Memory B cell (primary cell): ENCODE data around the gene TMEM45A.
"Not testable (repeated sequence)": the region's sequence is repeated elsewhere in the genome, so short reads cannot be mapped to it uniquely, and the experiment has no call there.

Experiments
- ATAC-seq: fragments of 150-1000 bp; cut with Tn5 transposase; 2 replicates; pipeline ENCODE4 v1.10.0; 2021; ENCODE audit warnings: low read depth, mild to moderate bottlenecking, moderate library complexity
- DNase-seq, 2 donors: peaks; one replicate each; pipeline ENCODE4 v3.0.0; 2022; ENCODE audit warnings: low spot score in 2 of 2
- H3K27ac Mint-ChIP-seq: one replicate; pipeline ENCODE4 v1.8.0; 2022; ENCODE audit warnings: mild to moderate bottlenecking, moderate library complexity, mixed read lengths
- H3K27me3 Mint-ChIP-seq: one replicate; pipeline ENCODE4 v1.8.0; 2022; ENCODE audit warnings: mixed read lengths
- H3K36me3 Mint-ChIP-seq: one replicate; pipeline ENCODE4 v1.8.0; 2022; ENCODE audit warnings: mild to moderate bottlenecking, mixed read lengths
- H3K4me1 Mint-ChIP-seq: one replicate; pipeline ENCODE4 v1.8.0; 2022; ENCODE audit warnings: mixed read lengths
- H3K4me3 Mint-ChIP-seq: one replicate; pipeline ENCODE4 v1.8.0; 2022; ENCODE audit warnings: mild to moderate bottlenecking, moderate library complexity, mixed read lengths
- H3K9me3 Mint-ChIP-seq: one replicate; pipeline ENCODE4 v1.8.0; 2022; ENCODE audit warnings: mixed read lengths

The TMEM45A gene

GRCh38 chr3:100532411-100532810 lies 40.0 kb downstream of the TMEM45A start:
- ATAC-seq (no peak), DNase-seq (no peak)
- Mint-ChIP-seq H3K4me1 (no peaks in the 10 kb centered on the region), H3K4me3 (no peak overlapping the region), H3K9me3 (no peaks in the 10 kb centered on the region), H3K36me3 (no peaks in the 10 kb centered on the region), H3K27ac (no peak overlapping the region), H3K27me3 (peaks cover 9% of the 10 kb centered on the region)

- ATAC-seq (no peak), DNase-seq (no peak)
- no peaks in the 10 kb centered on the region for H3K36me3 Mint-ChIP-seq
- no peak overlapping the region for H3K27ac Mint-ChIP-seq
- H3K4me3 Mint-ChIP-seq, result no peak overlapping the region
- no peaks in the 10 kb centered on the region for H3K4me1 Mint-ChIP-seq
- no peaks in the 10 kb centered on the region for H3K9me3 Mint-ChIP-seq
- peaks cover 9% of the 10 kb centered on the region for H3K27me3 Mint-ChIP-seq
These were observed 40.8 kb downstream of the TMEM45A start for GRCh38 chr3:100533176-100533575.

DNA sequence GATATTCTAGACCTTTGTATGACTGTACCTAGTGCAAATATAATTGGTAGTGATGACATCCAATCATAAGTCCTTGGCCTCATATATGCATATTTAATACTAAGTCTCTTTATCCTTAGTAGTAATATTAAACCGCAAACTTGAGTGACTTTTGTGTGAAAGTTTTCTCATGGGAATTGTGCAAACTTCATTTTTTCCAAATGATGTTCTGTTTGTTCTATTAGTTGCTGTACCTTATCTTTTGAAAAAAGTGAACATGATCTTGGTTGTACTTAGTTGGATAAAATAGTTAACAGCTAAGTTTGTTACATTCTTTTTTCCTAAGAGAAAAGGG lies 43.2 kb downstream of the TMEM45A start:
- no peaks in the 10 kb centered on the region for H3K9me3 Mint-ChIP-seq
- no peaks in the 10 kb centered on the region for H3K36me3 Mint-ChIP-seq
- H3K27ac Mint-ChIP-seq, result no peak overlapping the region
- no peak overlapping the region for H3K4me3 Mint-ChIP-seq
- H3K27me3 Mint-ChIP-seq, result peaks cover 7% of the 10 kb centered on the region
- no peak for ATAC-seq
- no peaks in the 10 kb centered on the region for H3K4me1 Mint-ChIP-seq
- DNase-seq, result no peak

DNA sequence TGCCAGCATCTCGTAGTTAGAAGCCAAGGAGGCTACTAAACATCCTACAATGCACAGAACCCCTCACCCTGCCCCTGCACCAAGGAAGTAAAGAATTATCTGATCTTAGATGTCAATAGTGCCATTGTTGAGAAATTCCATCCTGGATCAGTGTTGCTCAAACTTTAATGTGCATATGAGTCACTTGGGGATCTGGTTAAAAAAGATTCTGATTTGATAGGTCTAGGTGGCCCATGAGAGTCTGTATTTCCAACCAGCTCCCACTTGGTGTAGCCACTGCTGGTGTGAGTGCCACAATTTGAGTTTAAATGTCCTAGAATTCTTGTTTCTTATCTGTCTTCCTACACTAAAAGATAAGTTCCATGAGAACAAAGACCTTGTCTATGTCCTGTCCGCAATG lies 43.7 kb downstream of the TMEM45A start:
- no peak overlapping the region for H3K4me3 Mint-ChIP-seq
- H3K36me3 Mint-ChIP-seq, result no peaks in the 10 kb centered on the region
- H3K9me3 Mint-ChIP-seq, result peaks cover under 1% of the 10 kb centered on the region
- H3K4me1 Mint-ChIP-seq, result no peaks in the 10 kb centered on the region
- DNase-seq, result no peak
- H3K27ac Mint-ChIP-seq, result no peak overlapping the region
- H3K27me3 Mint-ChIP-seq, result peaks cover 7% of the 10 kb centered on the region
- no peak for ATAC-seq

DNA sequence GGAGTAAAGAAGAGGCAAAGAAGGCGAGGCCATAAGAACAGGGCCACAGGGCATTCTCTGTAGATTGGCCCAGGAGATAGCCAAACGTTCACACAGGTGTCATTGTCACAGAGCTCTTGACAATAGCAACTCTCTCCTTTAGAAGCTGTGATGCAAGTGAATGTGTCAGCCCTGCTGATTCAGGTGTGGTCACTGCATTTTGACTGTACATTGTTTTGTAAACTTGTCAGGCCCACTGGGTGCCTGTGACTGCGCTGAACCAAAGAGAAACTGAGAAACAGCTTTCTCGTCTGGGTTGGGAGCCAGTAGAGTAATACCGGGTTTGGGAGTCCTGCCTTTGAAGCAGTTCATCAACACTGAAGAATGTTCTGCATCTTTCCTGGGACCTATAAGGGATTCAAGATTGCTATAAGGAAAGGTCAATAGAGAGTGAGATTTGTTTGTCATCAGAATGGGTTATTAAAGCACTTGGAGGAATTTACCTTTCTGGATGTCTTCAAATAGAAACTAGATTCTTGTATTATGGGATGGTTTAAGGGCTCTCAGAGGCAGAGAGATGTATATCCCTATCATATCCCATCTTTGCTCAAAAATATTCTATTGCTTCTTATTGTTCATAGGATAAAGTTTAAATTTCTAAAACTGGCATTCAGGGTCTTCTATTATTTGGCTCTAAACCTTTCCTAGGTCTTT lies 45.4 kb downstream of the TMEM45A start:
- Mint-ChIP-seq H3K4me1 (no peaks in the 10 kb centered on the region), H3K36me3 (no peaks in the 10 kb centered on the region), H3K4me3 (no peak overlapping the region), H3K27me3 (peaks cover 5% of the 10 kb centered on the region), H3K27ac (no peak overlapping the region), H3K9me3 (peaks cover 2% of the 10 kb centered on the region)
- ATAC-seq (no peak), DNase-seq (no peak)

DNA sequence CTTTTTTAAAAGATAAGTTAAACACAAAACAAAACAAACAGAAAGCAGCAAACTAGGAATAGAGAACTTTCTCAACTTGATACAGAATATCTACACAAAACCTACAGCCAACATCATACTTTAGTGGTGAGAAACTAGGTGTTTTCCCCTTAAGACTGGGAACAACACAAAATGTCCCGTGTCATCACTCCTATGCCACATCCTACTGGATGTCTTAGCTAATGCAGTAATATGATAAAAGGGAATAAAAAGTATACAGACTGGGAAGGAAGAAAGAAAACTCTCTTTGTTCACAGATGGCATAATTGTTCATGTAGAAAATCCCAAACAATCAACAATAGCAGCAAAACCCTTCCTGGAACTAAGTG lies 45.9 kb downstream of the TMEM45A start:
- no peaks in the 10 kb centered on the region for H3K4me1 Mint-ChIP-seq
- no peak for ATAC-seq
- no peak overlapping the region for H3K27ac Mint-ChIP-seq
- no peak for DNase-seq
- H3K36me3 Mint-ChIP-seq, result no peaks in the 10 kb centered on the region
- peaks cover 2% of the 10 kb centered on the region for H3K9me3 Mint-ChIP-seq
- H3K4me3 Mint-ChIP-seq, result no peak overlapping the region
- H3K27me3 Mint-ChIP-seq, result peaks cover 5% of the 10 kb centered on the region

GRCh38 chr3:100540791-100541334 lies 48.4 kb downstream of the TMEM45A start:
- H3K27me3 Mint-ChIP-seq, result peaks cover 8% of the 10 kb centered on the region
- no peaks in the 10 kb centered on the region for H3K4me1 Mint-ChIP-seq
- peaks cover 2% of the 10 kb centered on the region for H3K9me3 Mint-ChIP-seq
- H3K36me3 Mint-ChIP-seq, result no peaks in the 10 kb centered on the region
- no peak overlapping the region for H3K27ac Mint-ChIP-seq
- no peak for DNase-seq
- ATAC-seq, result no peak
- no peak overlapping the region for H3K4me3 Mint-ChIP-seq

- not testable (repeated sequence) for H3K9me3 Mint-ChIP-seq, H3K27me3 Mint-ChIP-seq, H3K4me3 Mint-ChIP-seq, H3K27ac Mint-ChIP-seq, DNase-seq, H3K4me1 Mint-ChIP-seq, ATAC-seq, H3K36me3 Mint-ChIP-seq
These were observed 49.0 kb downstream of the TMEM45A start for GRCh38 chr3:100541428-100541827.

DNA sequence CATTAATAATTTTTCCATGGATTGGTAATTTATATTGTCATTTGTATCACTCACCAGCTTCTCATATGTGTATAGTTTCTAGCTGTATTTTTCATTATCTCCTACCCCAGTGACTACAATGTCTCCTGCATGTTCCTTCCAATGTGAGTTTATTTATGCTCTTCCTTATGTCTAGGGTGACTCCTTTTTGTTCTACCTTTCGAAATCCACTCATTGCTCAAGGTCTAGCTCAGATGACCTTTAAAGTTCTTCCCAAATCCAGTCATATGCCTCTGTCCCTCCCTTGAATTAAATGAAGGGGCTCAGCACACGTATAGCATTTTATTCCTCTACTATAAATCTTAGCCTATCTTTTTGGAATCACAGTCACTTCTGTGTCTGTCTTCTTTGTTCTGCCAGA lies 53.0 kb downstream of the TMEM45A start:
- Mint-ChIP-seq H3K4me3 (no peak overlapping the region), H3K27me3 (peaks cover 10% of the 10 kb centered on the region), H3K36me3 (no peaks in the 10 kb centered on the region), H3K9me3 (peaks cover 2% of the 10 kb centered on the region), H3K27ac (no peak overlapping the region), H3K4me1 (no peaks in the 10 kb centered on the region)
- ATAC-seq, result no peak
- no peak for DNase-seq

GRCh38 chr3:100546020-100546744 lies 53.8 kb downstream of the TMEM45A start:
- ATAC-seq (no peak), DNase-seq (no peak)
- H3K4me3 Mint-ChIP-seq, result no peak overlapping the region
- H3K36me3 Mint-ChIP-seq, result no peaks in the 10 kb centered on the region
- no peak overlapping the region for H3K27ac Mint-ChIP-seq
- H3K4me1 Mint-ChIP-seq, result no peaks in the 10 kb centered on the region
- peaks cover under 1% of the 10 kb centered on the region for H3K9me3 Mint-ChIP-seq
- H3K27me3 Mint-ChIP-seq, result peaks cover 12% of the 10 kb centered on the region

DNA sequence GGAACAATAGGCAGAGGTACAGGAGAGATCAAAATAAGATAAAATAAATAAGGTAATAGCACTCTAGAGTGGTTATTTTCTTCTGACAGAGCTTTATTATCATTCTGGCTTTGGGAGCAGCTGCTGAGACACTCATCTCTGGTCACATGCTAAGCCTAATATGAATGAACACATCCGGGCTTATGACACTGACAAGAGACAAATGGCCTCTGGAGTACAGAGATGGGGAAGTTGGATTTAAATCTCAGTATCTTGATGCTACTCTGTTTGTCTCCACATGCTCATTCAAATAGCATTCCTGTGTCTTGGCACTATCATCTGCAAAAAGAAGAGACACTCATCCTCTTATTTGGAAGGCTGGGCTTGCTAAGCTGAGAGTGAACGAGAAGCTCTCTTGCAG lies 55.6 kb downstream of the TMEM45A start:
- no peak overlapping the region for H3K27ac Mint-ChIP-seq
- no peaks in the 10 kb centered on the region for H3K4me1 Mint-ChIP-seq
- ATAC-seq, result no peak
- no peaks in the 10 kb centered on the region for H3K9me3 Mint-ChIP-seq
- no peaks in the 10 kb centered on the region for H3K36me3 Mint-ChIP-seq
- no peak overlapping the region for H3K4me3 Mint-ChIP-seq
- H3K27me3 Mint-ChIP-seq, result peaks cover 12% of the 10 kb centered on the region
- DNase-seq, result no peak

GRCh38 chr3:100553618-100554372 lies 61.4 kb downstream of the TMEM45A start:
- Mint-ChIP-seq H3K4me3 (no peak overlapping the region), H3K4me1 (no peaks in the 10 kb centered on the region), H3K27ac (no peak overlapping the region), H3K9me3 (no peaks in the 10 kb centered on the region), H3K27me3 (peaks cover 7% of the 10 kb centered on the region), H3K36me3 (no peaks in the 10 kb centered on the region)
- DNase-seq (no peak), ATAC-seq (no peak)

DNA sequence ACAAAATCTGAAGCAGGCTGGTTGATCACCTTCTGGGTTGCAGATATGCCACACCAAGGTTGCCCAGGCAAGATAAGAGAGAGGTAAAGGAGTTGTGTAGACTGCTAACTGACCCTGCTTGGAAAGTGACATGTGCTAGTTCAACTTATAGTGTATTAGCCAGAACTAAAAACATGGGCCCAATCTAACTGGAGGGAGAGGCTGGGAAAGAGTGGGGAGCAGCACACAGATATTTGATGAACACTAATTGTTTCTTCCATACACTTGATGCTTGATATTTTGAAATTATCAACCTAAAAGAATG lies 61.9 kb downstream of the TMEM45A start:
- DNase-seq (no peak), ATAC-seq (no peak)
- no peaks in the 10 kb centered on the region for H3K9me3 Mint-ChIP-seq
- peaks cover 5% of the 10 kb centered on the region for H3K27me3 Mint-ChIP-seq
- H3K27ac Mint-ChIP-seq, result no peak overlapping the region
- no peaks in the 10 kb centered on the region for H3K36me3 Mint-ChIP-seq
- H3K4me1 Mint-ChIP-seq, result no peaks in the 10 kb centered on the region
- H3K4me3 Mint-ChIP-seq, result no peak overlapping the region

DNA sequence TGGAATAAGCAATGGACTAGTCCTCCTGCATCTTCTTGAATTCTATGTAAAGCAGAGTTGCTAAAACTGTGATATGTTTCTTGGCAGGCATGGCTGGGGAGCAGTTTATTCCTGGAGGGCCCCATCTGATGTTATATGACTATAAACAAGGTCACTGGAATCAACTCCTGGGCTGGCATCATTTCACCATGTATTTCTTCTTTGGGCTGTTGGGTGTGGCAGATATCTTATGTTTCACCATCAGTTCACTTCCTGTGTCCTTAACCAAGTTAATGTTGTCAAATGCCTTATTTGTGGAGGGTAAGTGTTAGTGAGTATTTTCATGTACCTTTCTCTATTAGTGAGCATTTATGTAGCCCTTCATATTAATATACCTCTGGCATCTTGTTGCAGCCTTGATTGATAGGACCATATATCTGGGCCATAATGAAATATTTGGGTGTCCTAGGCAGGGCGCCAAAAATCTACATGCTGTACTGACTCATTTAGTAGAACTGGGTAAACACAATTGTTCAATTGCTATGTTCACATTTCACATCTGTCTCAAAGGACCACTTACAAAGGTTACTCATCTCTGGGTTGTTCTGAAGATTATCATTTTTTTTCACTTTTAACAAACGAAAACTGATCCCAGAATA lies 64.4 kb downstream of the TMEM45A start:
- DNase-seq (no peak), ATAC-seq (no peak)
- H3K27me3 Mint-ChIP-seq, result no peaks in the 10 kb centered on the region
- H3K27ac Mint-ChIP-seq, result no peak overlapping the region
- H3K36me3 Mint-ChIP-seq, result no peaks in the 10 kb centered on the region
- H3K4me3 Mint-ChIP-seq, result no peak overlapping the region
- no peaks in the 10 kb centered on the region for H3K9me3 Mint-ChIP-seq
- no peaks in the 10 kb centered on the region for H3K4me1 Mint-ChIP-seq
